Measurements from ENCODE around the gene COIL. TPM values are rescaled to one million over a fixed set of nuclear protein-coding genes. Genes with fewer than 3 reads are reported as not detected.

COIL gene
- total and polyA plus RNA-seq, 2 donors, result 11.7 to 20.3 TPM

DNA sequence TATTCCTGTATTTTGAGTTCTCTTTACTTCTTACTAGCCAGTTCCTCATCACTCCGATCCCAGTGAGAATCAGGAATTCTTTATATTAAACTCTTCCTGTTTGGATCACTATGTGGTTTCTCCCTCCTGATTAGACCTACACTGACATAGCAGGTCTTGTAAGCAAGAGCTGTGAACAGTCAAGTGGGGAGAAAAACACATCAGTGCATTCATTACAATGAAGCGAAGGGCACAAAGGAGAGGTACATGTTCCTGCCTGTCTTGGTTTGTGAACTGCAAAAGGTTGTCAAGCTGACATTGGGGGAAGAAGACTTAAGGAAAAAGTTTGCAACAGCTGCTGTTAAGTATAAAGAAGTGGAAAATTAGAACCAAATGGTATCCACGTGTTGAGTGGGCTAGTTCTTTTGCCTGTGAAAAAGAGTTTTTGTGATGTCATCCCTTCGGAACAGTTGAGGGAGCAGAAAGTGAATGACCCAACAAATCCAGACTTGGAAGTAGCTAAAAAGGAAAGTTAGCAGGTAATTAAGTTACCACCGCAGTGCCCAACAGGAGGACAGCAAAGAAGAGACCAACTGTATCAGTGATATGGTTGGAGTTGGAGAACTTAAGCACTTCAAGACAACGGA is 24.0 kb downstream of the COIL start:
- 77% methylated on average over 6 of the region's 6 CpGs for WGBS
- no peak for DNase-seq (ENCODE audit: extremely low spot score)
- Histone ChIP-seq H3K36me3 (ENCODE audit: insufficient read depth) (no peaks in the 10 kb centered on the region), H3K27ac (ENCODE audit: low read depth) (no peak overlapping the region), H3K4me1 (ENCODE audit: insufficient read depth) (no peaks in the 10 kb centered on the region), H3K4me3 (ENCODE audit: low read depth, low read length) (no peak overlapping the region)

DNA sequence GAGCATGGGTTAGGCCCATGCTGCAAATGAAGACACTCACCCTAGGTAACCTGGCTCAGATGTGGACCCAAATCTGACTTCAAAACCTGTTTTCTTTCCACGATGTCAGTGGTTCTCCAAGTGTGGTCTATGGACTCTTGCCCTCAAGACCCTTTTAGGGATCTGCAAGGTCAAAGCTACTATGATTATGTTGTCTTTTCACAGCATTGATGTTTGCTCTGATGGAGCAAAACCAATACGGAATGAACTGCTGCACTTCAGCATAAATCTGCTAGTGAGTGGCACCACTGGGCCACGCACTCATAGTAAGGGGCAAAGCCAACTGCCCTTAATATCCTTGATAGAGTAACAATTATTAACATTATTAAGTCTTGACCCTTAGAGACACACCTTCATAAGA is 25.4 kb downstream of the COIL start:
- H3K4me1 ChIP-seq (ENCODE audit: insufficient read depth), result no peaks in the 10 kb centered on the region
- H3K4me3 ChIP-seq (ENCODE audit: low read depth, low read length), result no peak overlapping the region
- WGBS, result 94% methylated on average over 3 of the region's 3 CpGs
- no peak overlapping the region for H3K27ac ChIP-seq (ENCODE audit: low read depth)
- no peak for DNase-seq (ENCODE audit: extremely low spot score)
- no peaks in the 10 kb centered on the region for H3K36me3 ChIP-seq (ENCODE audit: insufficient read depth)

DNA sequence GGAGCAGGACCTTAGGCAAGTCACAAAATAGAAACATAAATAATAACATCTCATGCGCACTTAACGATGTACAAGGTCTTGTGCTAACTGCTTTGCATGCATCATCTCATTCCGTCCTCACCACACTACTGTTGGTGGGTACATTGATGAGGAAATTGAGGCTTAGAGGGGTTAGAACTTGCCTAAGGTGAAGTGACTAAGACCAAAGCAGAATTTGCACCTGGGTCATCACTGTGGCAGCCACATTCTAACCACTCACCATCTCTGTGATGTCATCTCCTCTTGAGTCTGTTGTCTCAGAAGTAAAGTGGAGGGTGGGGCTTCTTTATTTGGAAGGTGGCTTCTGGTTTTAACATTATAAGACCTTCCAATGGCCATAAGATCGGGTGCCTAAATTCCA is 26.6 kb downstream of the COIL start:
- WGBS, result 95% methylated on average over 4 of the region's 4 CpGs
- no peak overlapping the region for H3K27ac ChIP-seq (ENCODE audit: low read depth)
- DNase-seq (ENCODE audit: extremely low spot score), result no peak
- no peak overlapping the region for H3K4me3 ChIP-seq (ENCODE audit: low read depth, low read length)
- no peaks in the 10 kb centered on the region for H3K36me3 ChIP-seq (ENCODE audit: insufficient read depth)
- no peaks in the 10 kb centered on the region for H3K4me1 ChIP-seq (ENCODE audit: insufficient read depth)

DNA sequence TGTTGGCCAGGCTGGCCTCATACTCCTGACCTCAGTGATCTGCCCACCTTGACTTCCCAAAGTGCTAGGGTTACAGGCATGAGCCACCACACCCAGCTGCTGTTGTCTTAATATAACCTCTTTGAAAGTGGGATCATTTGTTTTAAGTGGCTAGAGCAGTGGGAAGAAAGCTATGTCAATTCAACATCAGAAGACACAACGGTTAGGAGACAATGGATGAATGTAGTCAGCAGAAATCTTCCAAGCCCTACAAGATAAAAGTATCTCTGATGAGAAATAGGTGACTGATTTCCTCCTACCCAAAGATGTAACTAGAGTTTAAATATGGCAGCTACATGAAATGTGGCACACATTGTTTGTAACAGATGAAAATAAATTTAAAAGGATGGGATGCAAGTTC is 27.0 kb downstream of the COIL start:
- Histone ChIP-seq H3K36me3 (ENCODE audit: insufficient read depth) (no peaks in the 10 kb centered on the region), H3K4me3 (ENCODE audit: low read depth, low read length) (no peak overlapping the region), H3K4me1 (ENCODE audit: insufficient read depth) (no peaks in the 10 kb centered on the region), H3K27ac (ENCODE audit: low read depth) (no peak overlapping the region)
- 96% methylated on average over 1 of the region's 1 CpG for WGBS
- DNase-seq (ENCODE audit: extremely low spot score), result no peak

DNA sequence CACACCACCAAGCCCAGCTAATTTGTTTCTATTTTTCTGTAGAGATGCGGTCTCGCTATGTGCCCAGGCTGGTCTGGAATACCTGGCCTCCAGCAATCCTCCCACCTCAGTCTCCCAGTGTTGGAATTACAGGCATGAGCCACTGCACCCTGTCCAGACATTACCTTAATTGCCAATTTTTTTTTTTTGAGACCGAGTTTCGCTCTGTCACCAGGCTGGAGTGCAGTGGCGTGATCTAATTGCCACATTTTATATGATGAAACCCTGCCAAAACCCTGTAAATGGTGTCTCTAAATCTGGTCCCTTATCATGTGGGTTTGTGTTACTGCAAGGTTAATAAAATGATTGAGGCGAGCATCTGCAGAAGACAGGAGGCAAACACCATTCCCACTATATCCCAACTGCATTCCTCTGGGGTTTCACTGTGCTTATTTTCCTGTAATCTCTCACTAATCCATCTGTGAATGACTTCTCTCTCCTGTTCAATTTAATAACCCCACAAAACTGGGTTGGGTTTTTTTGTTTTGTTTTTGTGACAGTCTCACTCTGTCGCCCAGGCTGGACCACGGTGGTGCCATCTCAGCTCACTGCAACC is 27.6 kb downstream of the COIL start:
- Histone ChIP-seq H3K4me1 (ENCODE audit: insufficient read depth) (no peaks in the 10 kb centered on the region), H3K4me3 (ENCODE audit: low read depth, low read length) (no peak overlapping the region), H3K27ac (ENCODE audit: low read depth) (no peak overlapping the region), H3K36me3 (ENCODE audit: insufficient read depth) (no peaks in the 10 kb centered on the region)
- WGBS, result 95% methylated on average over 8 of the region's 8 CpGs
- no peak for DNase-seq (ENCODE audit: extremely low spot score)

DNA sequence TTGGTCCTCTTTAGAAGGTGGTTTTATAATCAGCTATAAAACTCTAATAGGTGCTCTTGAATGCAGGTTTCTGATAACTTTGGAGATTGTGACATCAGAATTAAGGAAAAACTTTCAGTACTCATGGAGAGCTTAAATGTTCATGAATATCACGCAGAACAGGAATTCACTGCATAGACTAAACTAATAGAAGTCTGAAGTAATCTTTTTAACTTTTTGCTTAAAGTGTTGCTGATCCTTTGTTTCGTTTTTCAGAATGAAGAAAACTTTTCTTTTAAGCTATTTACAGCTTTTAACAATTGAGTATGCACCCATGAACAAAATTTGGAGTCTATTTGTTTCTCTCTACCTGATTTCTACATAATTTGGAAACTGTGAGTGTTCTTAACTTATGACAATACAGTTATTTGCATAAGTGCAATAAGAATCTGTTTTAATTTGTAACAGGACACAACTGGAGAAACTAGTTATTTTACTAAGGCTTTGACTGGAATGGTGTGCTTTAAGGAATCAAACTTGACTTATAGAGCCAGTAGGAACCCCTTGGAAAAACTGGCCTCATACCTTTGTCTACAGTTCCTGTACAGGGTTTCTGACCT is 30.0 kb downstream of the COIL start:
- H3K4me1 ChIP-seq (ENCODE audit: insufficient read depth), result no peaks in the 10 kb centered on the region
- no peak overlapping the region for H3K4me3 ChIP-seq (ENCODE audit: low read depth, low read length)
- WGBS, result 91% methylated on average over 2 of the region's 2 CpGs
- no peak overlapping the region for H3K27ac ChIP-seq (ENCODE audit: low read depth)
- H3K36me3 ChIP-seq (ENCODE audit: insufficient read depth), result no peaks in the 10 kb centered on the region
- DNase-seq (ENCODE audit: extremely low spot score), result no peak

DNA sequence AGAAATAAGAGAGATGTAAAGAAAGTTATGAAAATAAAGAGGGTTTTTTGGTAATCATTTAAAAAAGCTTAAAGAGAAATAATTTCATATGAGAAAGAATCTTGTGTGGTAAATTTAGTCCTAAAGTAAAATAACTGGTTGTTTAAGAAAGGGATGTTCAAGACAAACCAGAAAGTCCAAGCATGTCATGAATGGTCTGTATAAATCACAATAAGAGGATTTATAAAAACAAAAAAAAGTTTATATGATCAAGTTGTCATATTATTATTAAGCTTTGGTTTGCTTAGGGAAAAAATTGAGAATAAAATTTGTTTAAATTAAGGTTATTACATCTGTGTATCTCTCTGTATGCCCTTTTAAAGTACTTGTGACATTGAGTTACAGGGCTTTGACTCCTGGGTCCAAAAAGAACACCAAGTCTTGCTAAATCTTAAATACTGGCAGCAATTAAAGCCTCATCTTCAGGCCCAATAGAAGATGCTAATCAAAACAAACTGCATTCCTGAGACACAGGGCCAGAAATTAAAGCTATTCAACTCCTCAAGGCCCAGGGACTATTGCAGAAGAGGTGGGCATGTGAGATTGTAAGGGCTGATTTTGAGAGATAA is 31.4 kb downstream of the COIL start:
- Histone ChIP-seq H3K4me3 (ENCODE audit: low read depth, low read length) (no peak overlapping the region), H3K4me1 (ENCODE audit: insufficient read depth) (no peaks in the 10 kb centered on the region), H3K27ac (ENCODE audit: low read depth) (no peak overlapping the region), H3K36me3 (ENCODE audit: insufficient read depth) (no peaks in the 10 kb centered on the region)
- no peak for DNase-seq (ENCODE audit: extremely low spot score)

DNA sequence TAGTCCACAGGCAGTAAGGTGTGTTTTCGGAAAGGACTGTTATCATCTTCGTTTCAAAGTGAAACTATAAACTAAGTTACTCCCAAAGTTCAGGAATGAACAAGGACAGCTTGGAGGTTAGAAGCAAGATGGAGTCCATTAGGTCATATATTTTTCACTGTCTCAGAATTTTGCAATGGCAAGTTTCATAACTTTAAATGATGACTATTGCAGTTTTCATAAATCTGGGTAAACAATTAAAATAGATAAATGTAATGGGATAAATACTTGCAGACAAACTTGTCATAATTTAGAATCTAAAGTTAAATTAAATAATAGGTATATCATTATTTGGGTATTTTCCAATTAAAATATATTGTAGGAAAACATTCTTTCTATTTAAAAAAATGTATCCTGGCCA is 32.3 kb downstream of the COIL start:
- 93% methylated on average over 2 of the region's 2 CpGs for WGBS
- Histone ChIP-seq H3K36me3 (ENCODE audit: insufficient read depth) (no peaks in the 10 kb centered on the region), H3K4me1 (ENCODE audit: insufficient read depth) (no peaks in the 10 kb centered on the region), H3K4me3 (ENCODE audit: low read depth, low read length) (no peak overlapping the region), H3K27ac (ENCODE audit: low read depth) (no peak overlapping the region)
- no peak for DNase-seq (ENCODE audit: extremely low spot score)

DNA sequence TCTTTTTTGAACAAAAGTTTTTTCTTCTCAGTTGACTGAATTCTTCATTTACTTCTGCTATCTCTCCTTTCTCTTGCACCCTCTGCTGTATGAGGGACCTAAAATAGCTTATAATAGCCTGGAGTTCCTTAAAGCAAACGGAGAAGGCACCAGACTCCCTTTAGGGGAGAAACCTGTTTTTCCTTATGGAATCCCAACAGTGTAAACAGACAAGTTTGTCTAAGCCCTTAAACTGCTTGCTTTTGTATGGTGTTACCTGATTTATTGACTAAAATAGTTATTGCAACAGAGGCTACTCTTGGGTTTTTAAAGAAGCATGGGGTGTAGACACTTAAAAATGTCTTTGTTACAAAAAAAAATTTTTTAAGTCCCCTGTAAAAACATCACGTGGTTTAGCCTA is 34.1 kb downstream of the COIL start:
- DNase-seq (ENCODE audit: extremely low spot score), result no peak
- 36% methylated on average over 2 of the region's 2 CpGs for WGBS
- Histone ChIP-seq H3K27ac (ENCODE audit: low read depth) (no peak overlapping the region), H3K36me3 (ENCODE audit: insufficient read depth) (no peaks in the 10 kb centered on the region), H3K4me3 (ENCODE audit: low read depth, low read length) (no peak overlapping the region), H3K4me1 (ENCODE audit: insufficient read depth) (no peaks in the 10 kb centered on the region)

DNA sequence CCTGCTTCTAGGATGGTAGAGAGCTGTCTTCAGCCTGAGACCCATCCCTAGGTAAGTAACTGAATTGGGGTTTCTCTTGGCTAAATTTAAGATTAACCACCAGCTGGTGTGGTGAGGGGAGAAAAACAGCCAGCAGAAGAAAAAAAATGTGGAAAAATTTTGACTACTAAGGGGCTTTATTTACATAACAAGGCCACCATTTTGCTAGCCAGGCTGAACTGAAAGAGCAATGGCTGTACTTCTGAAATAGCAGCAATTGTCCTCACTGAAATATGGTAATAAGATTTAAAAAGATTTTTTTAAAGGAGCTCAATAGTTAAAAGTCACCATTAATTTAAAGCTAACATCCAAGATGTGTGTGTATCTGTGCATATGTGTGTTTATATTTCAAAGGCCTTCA is 34.6 kb downstream of the COIL start:
- Histone ChIP-seq H3K36me3 (ENCODE audit: insufficient read depth) (no peaks in the 10 kb centered on the region), H3K4me3 (ENCODE audit: low read depth, low read length) (no peak overlapping the region), H3K27ac (ENCODE audit: low read depth) (no peak overlapping the region), H3K4me1 (ENCODE audit: insufficient read depth) (no peaks in the 10 kb centered on the region)
- no peak for DNase-seq (ENCODE audit: extremely low spot score)

DNA sequence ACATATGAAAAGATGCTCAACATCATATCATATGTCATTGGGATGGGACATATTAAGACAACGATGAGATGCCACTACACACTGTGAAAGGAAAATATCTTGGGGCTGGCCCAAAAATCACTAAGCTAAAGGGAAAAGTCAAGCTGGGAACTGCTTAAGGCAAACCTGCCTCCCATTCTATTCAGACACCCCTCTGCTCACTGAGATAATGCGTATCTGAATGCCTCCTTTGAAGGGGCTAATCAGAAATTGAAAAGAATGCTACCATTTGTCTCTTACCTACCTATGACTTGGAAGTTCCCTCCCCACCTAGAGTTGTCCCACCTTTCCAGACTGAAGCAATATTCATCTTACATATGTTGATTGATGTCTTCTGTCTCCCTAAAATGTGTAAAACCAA is 35.8 kb downstream of the COIL start:
- Histone ChIP-seq H3K4me3 (ENCODE audit: low read depth, low read length) (no peak overlapping the region), H3K27ac (ENCODE audit: low read depth) (no peak overlapping the region), H3K36me3 (ENCODE audit: insufficient read depth) (no peaks in the 10 kb centered on the region), H3K4me1 (ENCODE audit: insufficient read depth) (no peaks in the 10 kb centered on the region)
- DNase-seq (ENCODE audit: extremely low spot score), result no peak
- WGBS, result 73% methylated on average over 2 of the region's 2 CpGs

DNA sequence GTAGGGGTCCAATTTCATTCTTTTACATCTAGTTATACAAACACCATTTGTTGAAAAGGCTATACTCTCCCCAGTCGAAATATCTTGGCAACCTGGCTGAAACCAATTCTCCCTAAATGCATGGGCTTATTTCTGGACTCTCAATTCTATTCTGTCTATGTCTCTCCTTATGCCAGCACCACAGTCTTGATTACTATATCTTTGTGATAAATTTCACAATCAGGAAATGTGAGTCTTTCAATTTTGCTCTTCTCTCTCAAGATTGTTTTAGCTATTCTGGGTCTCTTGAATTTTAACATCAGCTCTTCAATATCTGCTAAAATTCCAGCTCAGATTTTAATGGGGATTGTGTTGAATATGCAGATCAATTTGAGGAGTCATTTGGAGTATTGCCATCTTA is 41.1 kb downstream of the COIL start:
- Histone ChIP-seq H3K4me3 (ENCODE audit: low read depth, low read length) (no peak overlapping the region), H3K4me1 (ENCODE audit: insufficient read depth) (no peaks in the 10 kb centered on the region), H3K36me3 (ENCODE audit: insufficient read depth) (no peaks in the 10 kb centered on the region), H3K27ac (ENCODE audit: low read depth) (no peak overlapping the region)
- WGBS, result 77% methylated on average over 1 of the region's 1 CpG
- DNase-seq (ENCODE audit: extremely low spot score), result no peak

DNA sequence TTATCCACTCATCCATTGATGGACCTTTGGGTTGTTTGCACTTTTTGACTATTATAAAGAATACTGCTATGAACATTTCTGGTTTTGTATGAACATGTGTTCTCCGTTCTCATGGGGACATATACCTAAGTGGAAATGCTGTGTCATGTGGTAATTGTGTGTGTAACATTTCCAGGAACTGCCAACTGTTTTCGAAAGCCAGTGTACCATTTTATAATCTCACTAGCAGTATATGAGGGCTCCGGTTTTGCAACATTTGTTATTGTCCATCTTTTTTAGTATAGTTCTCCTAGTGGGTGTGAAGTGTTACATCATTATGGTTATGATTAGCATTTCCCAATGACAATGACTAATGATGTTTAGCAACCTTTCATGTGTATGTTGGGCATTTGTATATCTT is 41.9 kb downstream of the COIL start:
- no peaks in the 10 kb centered on the region for H3K4me1 ChIP-seq (ENCODE audit: insufficient read depth)
- no peak overlapping the region for H3K4me3 ChIP-seq (ENCODE audit: low read depth, low read length)
- 90% methylated on average over 3 of the region's 3 CpGs for WGBS
- no peak overlapping the region for H3K27ac ChIP-seq (ENCODE audit: low read depth)
- DNase-seq (ENCODE audit: extremely low spot score), result no peak
- H3K36me3 ChIP-seq (ENCODE audit: insufficient read depth), result no peaks in the 10 kb centered on the region

DNA sequence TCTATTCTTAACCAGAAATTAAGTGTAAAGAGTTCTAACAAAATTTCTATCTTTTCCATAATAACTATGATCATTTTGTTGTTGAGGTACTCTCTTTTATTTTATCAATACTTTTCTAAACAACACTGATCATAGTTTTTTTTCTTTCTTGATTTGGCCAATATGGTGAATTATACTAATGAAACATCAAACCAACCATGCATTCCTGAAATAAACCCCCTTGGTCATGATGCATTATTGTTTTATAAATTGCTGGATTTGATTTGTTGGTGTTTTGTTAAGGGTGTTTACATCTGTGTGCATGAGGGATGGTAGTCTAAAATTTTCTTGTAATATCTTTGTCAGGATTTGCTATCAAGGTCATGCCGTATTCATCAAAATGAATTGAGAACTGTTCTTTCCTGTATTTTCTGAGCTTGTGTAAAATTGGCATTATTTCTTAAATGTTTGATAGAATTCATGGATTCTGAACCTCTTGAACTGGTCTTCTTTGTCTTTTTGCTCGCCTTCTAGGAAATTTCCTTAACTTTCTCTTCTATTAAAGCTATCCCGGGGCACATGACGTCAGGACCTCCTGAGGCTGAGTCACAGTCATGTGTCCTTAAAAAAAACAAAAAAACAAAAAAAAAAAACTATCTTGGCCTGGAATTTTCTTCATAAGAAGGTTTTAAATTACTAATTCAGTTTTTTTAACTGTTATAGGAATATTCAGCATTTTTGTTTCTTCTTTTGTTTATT is 43.1 kb downstream of the COIL start:
- Histone ChIP-seq H3K4me1 (ENCODE audit: insufficient read depth) (no peaks in the 10 kb centered on the region), H3K36me3 (ENCODE audit: insufficient read depth) (no peaks in the 10 kb centered on the region), H3K4me3 (ENCODE audit: low read depth, low read length) (no peak overlapping the region), H3K27ac (ENCODE audit: low read depth) (no peak overlapping the region)
- WGBS, result 92% methylated on average over 4 of the region's 4 CpGs
- DNase-seq (ENCODE audit: extremely low spot score), result no peak

Measured in urinary bladder (tissue), 4 donors.